ENCODE data around the gene DPYSL3. TPM values are rescaled to one million over a fixed set of nuclear protein-coding genes. Genes with fewer than 3 reads are reported as not detected.

Gene DPYSL3
- total RNA-seq, 4 donors from 2014 or later = 175 to 475 (median 290) TPM

- Histone ChIP-seq H3K9me3 (no peaks in the 10 kb centered on the region), H3K27me3 (no peaks in the 10 kb centered on the region), H3K36me3 (peaks cover 0 to 32% of the 10 kb centered on the region in 2 donors), H3K27ac (peak overlapping the region in 3 of 4 donors; percentile 18 to 43 (median 30)), H3K4me1 (peaks cover 0 to 31% (median 0%) of the 10 kb centered on the region in 3 donors), H3K4me3 (no peak overlapping the region)
- no peak for ATAC-seq
- no peak for TF ChIP-seq POLR2AphosphoS5 (IDR thresholded peaks at IDR 0.05)
- no peak for TF ChIP-seq POLR2A (IDR thresholded peaks at IDR 0.05)
- no peak for TF ChIP-seq CTCF (IDR thresholded peaks at IDR 0.05)
- TF ChIP-seq EP300 (IDR thresholded peaks at IDR 0.05) = no peak
- WGBS, 2 donors (ENCODE audit: low coverage in 1 of 2) = 61 to 66% methylated on average over 5 of the region's 7 CpGs
These were observed 121.4 kb downstream of the DPYSL3 start for GRCh38 chr5:147388184-147389108.

GRCh38 chr5:147387109-147387508 lies 122.8 kb downstream of the DPYSL3 start:
- 100% methylated on average over 1 of the region's 4 CpGs; no CpG with 5 or more reads in 1 of the 2 donors for WGBS, 2 donors (ENCODE audit: low coverage in 1 of 2)
- no peak for ATAC-seq

GRCh38 chr5:147384346-147385193 lies 125.3 kb downstream of the DPYSL3 start:
- no peak for TF ChIP-seq POLR2AphosphoS5 (IDR thresholded peaks at IDR 0.05)
- no peak for TF ChIP-seq POLR2A (IDR thresholded peaks at IDR 0.05)
- TF ChIP-seq EP300 (IDR thresholded peaks at IDR 0.05) = no peak
- TF ChIP-seq CTCF (IDR thresholded peaks at IDR 0.05) = no peak
- Histone ChIP-seq H3K4me1 (peaks cover 0 to 6% (median 0%) of the 10 kb centered on the region in 3 donors), H3K4me3 (no peak overlapping the region), H3K36me3 (peaks cover 0 to 5% of the 10 kb centered on the region in 2 donors), H3K27me3 (no peaks in the 10 kb centered on the region), H3K27ac (no peak overlapping the region), H3K9me3 (no peaks in the 10 kb centered on the region)
- no peak for ATAC-seq
- WGBS, 2 donors (ENCODE audit: low coverage in 1 of 2) = 52 to 73% methylated on average over 4 to 5 of the region's 6 CpGs

More at GRCh38 chr5:147387109-147387508, 122.8 kb downstream of the DPYSL3 start:
- Histone ChIP-seq H3K4me3 (no peak overlapping the region), H3K9me3 (no peaks in the 10 kb centered on the region), H3K36me3 (peaks cover 0 to 19% of the 10 kb centered on the region in 2 donors), H3K27ac (peak overlapping the region in 1 of 4 donors; percentile 18), H3K27me3 (no peaks in the 10 kb centered on the region), H3K4me1 (peaks cover 0 to 24% (median 0%) of the 10 kb centered on the region in 3 donors)
- TF ChIP-seq EP300 (IDR thresholded peaks at IDR 0.05) (no peak), POLR2AphosphoS5 (IDR thresholded peaks at IDR 0.05) (no peak), CTCF (IDR thresholded peaks at IDR 0.05) (no peak), POLR2A (IDR thresholded peaks at IDR 0.05) (no peak)

GRCh38 chr5:147382776-147383175 lies 127.1 kb downstream of the DPYSL3 start:
- no peaks in the 10 kb centered on the region for H3K27me3 ChIP-seq
- no peak for TF ChIP-seq EP300 (IDR thresholded peaks at IDR 0.05)
- TF ChIP-seq POLR2AphosphoS5 (IDR thresholded peaks at IDR 0.05) = no peak
- no peak for TF ChIP-seq CTCF (IDR thresholded peaks at IDR 0.05)
- TF ChIP-seq POLR2A (IDR thresholded peaks at IDR 0.05) = no peak
- WGBS, 2 donors (ENCODE audit: low coverage in 1 of 2) = 57 to 72% methylated on average over 3 to 4 of the region's 4 CpGs
- H3K4me1 ChIP-seq = peaks cover 0 to 2% (median 0%) of the 10 kb centered on the region in 3 donors
- no peaks in the 10 kb centered on the region for H3K9me3 ChIP-seq
- no peak overlapping the region for H3K27ac ChIP-seq
- no peak for ATAC-seq
- H3K36me3 ChIP-seq = no peaks in the 10 kb centered on the region
- peak overlapping the region in 1 of 2 donors; percentile 11 for H3K4me3 ChIP-seq

All from gastroesophageal sphincter (tissue), 4 donors.